ENCODE data around the gene RARA. TPM values are rescaled to one million over a fixed set of nuclear protein-coding genes. Genes with fewer than 3 reads are reported as not detected.
A peak's percentile ranks its signal among the peaks of the same experiment; 100 is the strongest.

Gene RARA
- total RNA-seq, 1 experiment from 2014 or later, result 29.6 TPM

DNA sequence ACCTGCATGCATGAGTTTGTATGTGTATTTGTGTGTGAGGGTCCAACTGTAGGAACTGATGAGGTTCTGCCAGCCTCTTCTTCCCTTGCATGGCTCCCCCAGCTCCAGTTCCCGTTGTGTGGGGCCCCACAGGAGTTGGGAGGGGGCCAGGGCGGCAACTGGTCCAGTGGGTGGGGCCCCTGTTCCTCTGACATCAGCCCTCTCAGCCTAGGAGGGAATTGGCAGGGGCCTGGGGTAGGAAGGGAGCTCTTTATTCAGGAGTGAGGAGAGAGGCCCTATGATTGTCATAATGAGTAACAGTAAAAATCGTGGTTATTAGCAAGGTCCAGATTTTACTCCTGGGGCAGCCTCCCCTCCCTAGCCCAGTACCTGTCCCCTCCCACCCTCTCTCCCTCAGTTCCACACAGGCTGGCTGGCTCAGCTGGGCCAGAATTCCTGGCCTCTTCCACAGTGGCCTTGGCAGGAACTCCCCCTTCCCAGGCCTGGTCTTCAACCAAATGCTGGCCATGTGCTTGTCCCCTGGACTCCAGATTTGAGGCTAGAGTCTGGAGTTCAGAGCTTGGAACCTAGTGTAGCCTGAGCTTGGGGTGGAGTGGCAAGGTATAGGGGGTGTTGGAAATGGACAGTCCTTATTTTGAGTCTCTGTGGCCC is 18.9 kb downstream of the RARA start:
- DNase-seq (ENCODE audit: low read depth), result no peak

DNA sequence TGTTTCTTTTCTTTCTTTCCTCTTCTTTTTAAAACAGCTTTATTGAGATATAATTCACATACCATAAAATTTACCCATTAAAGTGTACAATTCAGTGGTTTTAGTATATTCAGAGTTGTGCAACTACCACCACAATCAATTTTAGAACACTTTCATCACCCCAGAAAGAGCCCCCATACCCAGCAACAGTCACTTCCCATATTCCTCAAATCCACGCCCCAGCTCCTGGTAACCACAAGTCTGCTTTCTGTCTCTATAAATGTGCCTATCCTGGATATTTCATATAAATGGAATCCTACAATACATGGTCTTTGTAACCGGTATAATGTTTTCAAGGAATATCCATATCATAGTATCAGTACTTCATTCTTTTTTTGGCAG is 19.4 kb downstream of the RARA start:
- no peak for DNase-seq (ENCODE audit: low read depth)

DNA sequence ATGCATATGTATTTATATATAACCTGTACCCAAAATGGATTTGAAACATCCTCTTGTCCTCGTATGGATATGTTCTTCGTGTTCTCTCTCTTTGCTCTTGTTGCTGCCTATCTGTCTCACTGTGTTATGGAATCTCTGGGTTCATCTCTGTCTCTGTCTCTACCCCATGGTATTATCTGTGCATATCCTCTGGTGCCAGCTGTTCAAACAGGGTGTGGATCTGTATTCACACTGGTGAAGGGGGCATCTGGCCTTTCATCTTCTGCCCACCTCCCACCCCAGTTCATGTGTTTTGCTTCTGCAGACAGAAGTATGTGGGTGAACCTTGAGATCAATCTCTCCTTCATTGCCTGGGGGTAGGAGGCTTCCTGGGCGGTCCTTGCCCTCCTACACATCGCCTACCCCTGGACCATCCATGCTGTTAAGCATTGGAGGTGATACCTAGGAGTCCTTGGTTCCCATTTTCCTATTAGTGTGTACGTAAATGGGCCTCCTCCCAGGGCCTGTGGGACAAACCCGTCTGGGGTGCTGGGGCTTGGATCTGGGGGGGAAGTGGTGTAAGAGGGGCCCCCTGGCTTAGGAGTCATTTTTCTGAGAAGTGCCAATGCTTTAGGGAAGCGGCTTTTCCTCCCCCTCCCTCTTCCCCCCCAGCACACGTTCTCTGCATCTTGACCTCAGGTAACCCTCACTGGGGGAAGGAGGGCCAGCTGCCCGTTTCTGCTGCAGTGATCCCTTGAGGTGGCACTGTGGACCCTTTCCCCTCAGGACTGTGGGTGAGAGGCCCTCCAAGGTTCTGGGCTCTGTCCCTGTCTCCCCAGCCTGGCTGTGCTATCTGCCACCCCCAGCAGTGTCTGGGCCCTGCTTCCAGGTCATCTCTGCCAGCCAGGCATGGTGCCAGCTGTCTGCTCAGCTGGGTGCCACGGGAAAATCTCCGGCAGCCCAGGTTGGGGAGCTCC is 21.1 kb downstream of the RARA start:
- no peak for DNase-seq (ENCODE audit: low read depth)

DNA sequence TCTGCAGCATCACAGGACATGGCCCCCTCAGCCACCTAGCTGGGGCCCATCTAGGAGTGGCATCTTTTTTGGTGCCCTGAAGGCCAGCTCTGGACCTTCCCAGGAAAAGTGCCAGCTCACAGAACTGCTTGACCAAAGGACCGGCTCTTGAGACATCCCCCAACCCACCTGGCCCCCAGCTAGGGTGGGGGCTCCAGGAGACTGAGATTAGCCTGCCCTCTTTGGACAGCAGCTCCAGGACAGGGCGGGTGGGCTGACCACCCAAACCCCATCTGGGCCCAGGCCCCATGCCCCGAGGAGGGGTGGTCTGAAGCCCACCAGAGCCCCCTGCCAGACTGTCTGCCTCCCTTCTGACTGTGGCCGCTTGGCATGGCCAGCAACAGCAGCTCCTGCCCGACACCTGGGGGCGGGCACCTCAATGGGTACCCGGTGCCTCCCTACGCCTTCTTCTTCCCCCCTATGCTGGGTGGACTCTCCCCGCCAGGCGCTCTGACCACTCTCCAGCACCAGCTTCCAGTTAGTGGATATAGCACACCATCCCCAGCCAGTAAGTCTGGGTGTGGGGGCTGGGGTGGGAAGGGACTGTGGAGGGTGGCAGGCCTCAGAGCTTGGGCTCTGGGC is 22.0 kb downstream of the RARA start:
- DNase-seq (ENCODE audit: low read depth), result no peak

DNA sequence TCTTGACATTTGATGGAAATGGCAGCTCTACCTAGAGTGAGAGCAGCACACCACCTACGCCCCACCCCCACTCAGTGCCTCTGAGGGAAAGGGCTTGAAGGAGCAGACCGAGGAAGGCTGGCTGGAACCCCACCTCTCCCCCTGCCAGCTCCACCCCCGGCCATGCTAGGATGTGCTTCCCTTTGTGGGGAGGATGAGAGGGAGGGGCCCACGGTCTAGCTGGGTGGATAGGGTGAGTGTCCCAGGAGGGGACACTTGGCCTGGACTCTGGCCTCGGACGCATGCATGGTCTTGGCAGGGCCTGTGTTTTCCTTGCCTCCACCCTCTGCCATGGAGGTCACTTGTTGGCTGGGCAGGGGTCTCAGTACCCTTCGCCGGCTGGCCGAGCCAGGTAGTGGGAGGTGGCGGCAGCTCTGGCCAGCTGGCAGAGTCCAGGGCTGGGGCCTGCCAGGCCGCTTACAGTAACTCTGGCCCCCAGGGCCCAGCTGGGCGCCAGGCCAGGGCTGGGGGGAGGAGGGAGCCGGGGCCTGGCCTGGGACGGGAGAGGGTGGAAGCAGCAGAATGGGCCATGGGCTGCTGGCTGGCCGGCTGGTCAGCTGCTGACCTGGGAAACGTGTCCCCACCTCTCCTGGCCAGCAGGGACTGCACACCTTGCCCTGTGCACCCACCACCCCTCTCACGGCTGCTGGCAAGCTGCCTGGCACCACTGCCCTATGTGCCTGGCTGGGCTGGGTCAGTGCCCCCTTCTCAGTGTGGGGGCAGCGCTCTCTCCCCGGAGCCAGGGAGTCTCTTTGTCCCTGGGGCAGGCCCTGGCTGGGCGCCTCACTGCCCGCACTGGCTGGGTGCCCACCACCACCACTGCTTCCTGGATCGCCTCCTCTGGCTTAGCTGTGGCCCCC is 23.0 kb downstream of the RARA start:
- peak; percentile 62 for DNase-seq (ENCODE audit: low read depth)

DNA sequence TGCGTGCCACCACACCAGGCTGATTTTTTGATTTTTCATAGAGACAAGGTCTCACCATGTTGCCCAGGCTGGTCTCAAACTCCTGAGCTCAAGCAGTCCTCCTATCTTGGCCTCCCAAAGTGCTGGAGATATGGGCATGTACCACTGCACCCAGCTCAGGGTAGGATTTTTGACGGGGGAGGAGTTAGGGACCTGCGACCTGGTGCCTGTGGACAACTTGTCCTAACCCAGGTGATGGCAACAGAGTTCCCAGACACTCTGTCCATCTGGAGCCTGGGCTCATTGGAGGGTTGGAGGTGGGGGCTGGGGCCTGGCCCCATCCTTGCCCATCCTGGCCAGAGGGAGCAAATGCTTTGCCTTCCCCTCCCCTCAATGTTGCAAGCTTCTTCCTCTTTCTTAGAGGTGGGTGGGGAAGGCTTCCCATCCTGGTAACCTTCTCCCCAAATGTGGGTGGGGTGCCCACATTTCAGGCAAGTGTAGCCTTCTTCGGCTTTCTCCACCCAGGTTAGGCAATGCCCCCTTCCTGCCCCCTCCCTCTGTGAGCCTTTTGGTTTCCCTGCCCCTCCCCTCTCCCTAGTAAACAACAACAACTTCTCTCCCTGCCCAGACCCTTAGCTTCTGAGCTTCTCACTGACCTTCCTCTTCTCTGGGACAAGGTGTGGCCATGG is 24.9 kb downstream of the RARA start:
- no peak for DNase-seq (ENCODE audit: low read depth)

DNA sequence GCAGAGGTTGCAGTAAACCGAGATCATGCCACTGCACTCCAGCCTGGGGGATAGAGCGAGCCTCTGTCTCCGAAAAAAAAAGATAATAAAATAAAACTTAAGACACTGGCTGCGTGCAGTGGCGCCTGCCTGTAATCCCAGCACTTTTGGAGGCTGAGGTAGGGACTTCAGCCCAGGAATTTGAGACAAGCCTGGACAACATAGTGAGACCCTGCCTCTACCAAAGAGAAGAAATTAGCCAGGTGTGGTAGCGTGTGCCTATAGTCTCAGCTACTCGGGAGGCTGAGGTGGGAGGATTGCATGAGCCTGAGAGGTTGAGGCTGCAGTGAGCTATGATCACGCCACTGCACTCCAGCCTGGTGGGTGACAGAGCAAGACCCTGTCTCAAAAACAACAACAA is 26.6 kb downstream of the RARA start:
- DNase-seq (ENCODE audit: low read depth), result no peak

DNA sequence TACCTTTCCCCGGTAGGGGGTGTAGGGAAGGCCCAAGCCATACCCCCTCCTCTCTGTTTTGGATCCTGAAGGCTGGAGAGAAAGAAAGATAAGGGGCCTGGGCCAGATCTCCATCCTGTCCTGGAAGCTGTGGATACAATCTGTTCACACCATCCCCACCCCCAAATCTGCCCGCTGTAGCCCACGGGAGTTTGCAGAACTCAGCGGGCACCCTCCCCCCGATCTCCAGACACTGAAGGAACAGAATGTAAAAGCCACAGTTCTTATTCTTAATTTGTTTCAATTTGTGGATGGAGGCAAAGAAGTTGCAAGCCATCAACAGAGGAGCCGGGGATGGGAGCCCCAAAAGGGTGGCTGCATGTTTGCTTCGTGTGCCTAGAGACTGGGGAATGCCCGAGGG is 28.4 kb downstream of the RARA start:
- no peak for DNase-seq (ENCODE audit: low read depth)

DNA sequence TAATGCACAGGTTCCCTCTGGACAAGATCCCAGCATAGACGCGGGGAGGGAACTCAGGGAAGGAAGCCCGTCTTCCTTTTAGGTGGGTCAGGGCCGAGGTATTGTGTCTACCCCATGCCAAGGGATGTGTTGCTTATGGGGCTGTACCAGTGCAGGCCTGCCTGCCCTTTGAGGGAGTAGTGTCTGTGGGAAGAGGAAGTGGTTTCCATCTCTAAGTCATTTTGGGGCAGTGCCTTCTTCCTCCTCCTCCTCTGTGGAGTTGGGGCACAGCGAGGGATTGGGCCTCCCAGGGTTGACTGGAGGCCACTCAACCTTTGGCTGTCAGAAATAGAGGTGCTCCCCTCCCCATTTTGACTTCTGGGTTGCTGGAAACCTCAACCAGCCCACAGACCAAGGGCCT is 29.1 kb downstream of the RARA start:
- DNase-seq (ENCODE audit: low read depth), result no peak

DNA sequence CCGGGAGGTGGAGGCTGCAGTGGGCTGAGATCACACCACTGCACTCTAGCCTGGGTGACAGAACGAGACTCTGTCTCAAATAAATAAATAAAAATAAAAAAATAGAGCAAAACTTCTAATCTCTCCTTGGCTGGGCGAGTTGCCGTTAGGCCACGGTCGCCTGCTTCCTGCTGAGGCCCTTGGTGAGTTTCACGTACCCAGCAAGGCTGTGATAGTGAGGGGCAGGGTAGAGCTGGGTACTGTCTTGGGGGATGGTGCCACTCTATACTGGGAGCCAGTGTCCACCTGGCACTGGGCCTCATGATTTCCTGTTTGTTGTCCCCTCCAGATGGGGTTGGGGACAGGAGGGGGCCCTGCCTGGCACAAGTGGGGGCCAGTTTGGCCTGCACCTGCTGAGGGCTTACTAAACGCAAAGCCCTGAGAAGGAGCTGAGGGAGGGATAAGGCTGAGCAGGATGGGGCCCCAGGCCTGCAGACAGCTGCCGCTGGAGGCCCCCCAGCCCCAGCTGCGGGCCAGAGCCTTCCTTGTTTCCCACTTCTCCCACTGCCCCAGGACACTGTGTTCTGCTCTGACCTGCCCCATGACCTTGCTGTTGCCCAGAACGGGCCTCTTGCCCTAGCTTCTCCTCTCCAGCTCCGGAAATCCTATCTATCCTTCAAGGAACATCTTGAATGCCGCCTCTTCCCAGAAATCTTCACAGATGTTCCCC is 30.1 kb downstream of the RARA start:
- DNase-seq (ENCODE audit: low read depth), result no peak

DNA sequence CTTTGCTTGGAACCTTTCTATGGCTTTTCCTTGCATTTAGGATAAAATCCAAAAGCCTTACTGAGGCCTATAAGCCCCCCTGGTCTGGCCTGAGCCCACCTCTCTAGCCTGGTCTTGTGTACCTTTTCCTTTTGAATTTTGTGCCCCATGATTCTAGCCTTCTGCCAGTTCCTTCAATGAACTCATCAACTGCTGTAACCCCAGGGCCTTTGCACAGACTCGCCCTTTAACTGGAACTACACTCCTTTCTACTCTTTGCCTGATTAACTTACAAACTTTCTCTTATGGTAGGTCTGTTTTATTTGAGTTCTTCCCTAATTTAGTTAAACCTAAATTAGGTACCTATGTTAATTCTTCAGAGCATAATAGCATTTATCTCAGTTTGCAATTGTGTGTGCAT is 31.3 kb downstream of the RARA start:
- no peak for DNase-seq (ENCODE audit: low read depth)

DNA sequence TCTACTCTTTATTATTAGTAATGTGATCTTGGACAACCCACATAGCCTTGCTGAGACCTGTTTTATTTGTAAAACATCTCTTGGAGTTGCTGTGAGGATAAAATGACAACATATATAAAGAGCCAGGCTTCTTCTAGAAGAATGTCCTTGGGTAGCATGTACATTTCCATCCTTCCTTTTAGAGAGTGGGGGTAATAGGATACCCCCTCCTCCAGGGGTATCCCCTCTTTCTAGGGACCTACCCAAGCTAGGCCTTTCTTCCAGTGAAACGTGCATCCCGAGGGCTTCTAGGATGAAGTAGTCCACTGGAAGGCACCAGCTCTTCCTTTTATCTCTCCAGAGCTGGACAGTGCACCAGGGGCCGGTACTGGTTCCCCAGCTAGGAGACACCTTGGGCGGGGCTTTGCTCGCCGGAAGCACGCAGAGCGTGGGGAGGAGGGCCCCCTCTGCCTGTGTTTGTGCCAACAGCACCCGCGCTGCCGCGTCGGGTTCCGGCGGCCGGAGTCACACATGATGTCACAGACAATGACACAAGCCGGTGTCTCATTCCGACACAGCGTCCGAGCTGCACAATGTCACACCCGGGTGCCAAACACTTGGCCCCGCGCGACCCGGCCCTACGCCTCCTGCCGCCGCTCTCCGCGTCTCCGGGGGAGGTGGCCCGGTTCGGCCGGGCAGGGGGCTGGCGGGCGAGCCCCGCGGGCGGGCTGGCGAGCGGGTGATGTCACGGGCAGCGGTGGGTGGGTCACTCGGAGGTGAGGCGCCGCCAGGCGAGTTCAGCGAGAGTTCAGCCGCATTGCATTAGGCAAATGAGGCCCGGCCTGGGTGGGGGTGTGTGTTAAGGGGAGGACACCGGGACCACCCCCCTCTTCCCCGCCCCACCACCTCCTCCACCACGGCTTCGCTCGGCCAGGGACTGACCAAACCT is 32.2 kb downstream of the RARA start:
- DNase-seq (ENCODE audit: low read depth), result peak; percentile 62

DNA sequence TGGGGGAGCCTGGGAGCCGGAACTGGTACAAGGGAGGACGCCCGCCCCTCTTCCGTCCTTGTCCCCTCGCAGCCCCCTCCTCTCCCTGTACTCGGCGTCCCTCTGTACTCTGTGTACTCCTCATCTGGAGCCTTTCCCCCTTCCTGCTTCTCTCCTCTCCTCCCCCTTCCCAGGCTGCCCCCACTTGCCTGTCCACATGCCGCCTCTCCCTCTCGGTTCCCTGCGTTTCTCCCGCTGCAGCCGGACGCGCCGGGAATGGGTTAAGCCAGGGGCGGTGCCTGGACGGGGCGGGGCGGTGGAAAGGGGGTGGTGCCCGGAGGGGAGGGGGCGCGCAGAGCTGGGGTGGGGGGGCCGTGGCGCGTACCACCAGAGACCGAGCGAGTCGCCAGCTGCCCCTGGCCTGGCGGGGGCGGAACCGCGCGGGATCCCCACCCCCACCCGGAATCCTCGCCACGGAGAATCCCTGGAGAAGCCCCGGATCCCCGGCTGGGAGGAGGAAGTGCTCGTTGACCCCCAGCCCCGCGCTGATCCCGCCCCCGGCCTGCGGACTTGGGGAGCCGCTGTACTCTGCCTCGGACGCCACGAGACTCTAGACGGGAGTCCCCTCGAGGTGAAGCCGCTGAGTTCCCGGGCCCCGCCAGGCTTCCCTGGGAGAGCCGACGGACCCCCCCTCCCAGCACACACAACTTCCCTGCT is 33.0 kb downstream of the RARA start:
- peak; percentile 63 for DNase-seq (ENCODE audit: low read depth)

DNA sequence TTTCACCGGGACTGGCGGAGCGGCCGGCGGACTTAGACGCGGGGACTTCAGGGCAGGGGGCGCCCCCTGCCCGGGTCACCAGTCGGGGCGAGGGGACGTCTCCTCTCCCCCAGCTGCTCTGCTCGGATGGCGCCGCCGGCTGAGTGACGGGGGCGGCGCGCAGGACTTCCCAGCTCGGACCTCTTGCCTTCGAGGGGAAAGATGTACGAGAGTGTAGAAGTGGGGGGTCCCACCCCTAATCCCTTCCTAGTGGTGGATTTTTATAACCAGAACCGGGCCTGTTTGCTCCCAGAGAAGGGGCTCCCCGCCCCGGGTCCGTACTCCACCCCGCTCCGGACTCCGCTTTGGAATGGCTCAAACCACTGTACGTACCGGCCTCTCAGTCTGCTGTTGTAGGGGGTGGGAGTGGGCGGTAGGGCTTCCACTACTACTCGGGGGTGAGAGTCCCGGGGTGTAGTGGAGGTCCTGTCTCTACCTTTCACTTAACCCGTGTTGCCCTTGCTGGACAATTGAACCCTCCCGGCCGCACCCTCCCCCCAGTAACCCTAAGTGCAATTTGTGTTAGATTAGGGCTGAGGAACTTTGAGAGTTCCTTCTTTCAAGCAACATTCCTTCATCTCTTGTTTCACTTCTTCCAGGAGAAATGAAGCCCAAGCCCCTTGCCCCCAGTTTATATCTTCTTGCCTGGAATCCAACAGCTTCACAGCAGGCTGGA is 33.7 kb downstream of the RARA start:
- DNase-seq (ENCODE audit: low read depth), result no peak

DNA sequence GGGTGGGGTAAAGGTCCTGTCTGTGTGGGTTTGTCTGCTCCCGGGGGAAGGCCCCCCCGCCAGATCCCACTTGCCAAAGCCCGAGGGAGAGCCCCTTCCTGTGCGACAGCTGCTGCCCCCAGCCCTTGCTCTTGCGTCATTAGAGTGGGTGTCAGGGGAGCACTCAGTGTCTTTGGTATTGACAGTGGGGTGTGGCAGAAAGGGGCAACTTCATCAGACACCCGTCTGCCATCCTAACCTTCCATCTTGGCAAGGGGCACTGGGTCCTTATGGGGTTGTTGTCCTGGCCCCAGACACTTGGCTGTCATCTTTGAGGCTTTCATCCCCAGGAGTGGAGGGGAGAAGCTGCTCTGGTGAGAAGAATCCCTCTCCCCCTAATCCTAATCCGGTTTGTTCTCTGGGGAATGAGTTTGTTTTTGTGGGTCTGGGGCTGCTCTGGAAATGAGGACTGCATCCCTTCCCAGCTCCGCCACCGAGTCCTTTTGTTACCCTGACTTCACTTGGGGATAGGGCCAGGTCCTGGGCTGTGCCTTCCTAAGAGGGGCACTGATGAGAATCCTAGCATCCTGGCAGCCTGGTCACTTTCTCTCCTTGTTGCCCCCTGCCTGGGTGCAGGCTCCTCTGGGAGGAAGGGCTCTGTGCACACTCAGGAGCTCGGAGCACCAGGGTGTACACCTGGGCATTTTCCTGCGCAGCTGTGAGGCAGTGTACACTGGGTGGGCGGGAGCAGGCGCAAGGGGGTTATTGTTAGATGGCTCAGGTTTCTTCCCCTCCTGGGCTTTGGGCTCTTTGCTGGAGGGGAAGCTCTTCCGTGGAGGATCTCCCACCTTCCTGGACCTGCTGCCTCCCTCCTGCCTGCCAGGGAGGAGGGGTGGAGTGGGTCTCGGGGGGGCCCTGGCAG is 34.5 kb downstream of the RARA start:
- peak; percentile 55 for DNase-seq (ENCODE audit: low read depth)

DNA sequence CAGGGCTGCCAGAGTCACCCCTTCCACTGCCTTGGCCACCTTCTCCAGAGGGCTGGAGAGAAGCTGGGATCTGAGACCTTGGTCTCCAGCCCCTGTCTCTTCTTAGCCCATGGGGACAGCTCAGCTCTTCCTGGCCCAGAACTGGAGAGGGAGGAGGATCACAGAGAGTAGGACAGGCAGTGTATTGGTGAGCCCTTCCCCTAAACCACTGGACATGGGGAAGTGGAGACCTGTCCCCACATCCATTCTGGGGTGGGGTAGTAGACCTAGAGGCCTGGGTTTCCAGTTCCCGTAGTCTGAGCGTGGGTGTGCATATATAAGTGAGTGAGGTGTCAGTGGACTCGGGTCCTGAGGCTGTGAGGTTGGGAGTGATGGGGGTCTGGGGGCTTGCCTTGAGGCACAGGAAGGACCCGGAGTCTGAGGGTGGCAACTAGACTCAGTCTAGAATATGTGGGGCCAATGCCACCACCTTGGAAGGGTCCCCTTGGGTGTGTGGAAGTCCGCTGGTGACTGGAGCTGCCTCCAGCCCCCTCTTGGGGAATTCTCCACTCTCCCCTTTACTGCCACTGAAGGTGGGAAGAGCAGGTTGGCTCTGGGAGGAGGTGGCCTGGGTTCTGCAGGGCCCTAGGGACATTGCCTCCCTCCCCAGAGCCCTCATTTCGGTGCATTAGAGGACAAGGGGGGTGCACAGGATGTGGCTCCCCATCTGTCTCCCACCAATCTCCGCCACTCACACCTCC is 35.6 kb downstream of the RARA start:
- DNase-seq (ENCODE audit: low read depth), result no peak
